PC-9 (cell line): ENCODE results near the gene ZBTB21. TPM values are rescaled to one million over a fixed set of nuclear protein-coding genes. Genes with fewer than 3 reads are reported as not detected.

Source experiments
- BruUV-seq: library from RNA; stranded (reverse); fragments of 400-500 nt; replicated peaks from 2 replicates; lab custom pipeline; 2021; lab: Mats Ljungman, UMichigan
- CTCF ChIA-PET: fragments of 300-600 bp; sonication (Branson Sonifier 250); formaldehyde crosslinking; loops from one replicate; lab custom pipeline; 2022; ENCODE audit warnings: antibody characterized with exemption; lab: Charles Lee
- POLR2A ChIA-PET: fragments of 300-600 bp; sonication (Branson Sonifier 250); formaldehyde crosslinking; loops from one replicate; lab custom pipeline; 2022; ENCODE audit warnings: antibody characterized with exemption; ENCODE audit not compliant: unreplicated experiment; lab: Charles Lee
- DNase-seq, 2 experiments: peaks; one replicate each; pipeline versions ENCODE4 v3.0.0 to v3.0.0-alpha.2; 2015 to 2022; ENCODE audit warnings: mixed read lengths in 1 of 2
- H2AFZ ChIP-seq: fragments of 200-600 bp; sonication (generic); 2 replicates; pipeline ENCODE4 v1.8.1; 2017; ENCODE audit warnings: antibody characterized with exemption
- H3F3A ChIP-seq: fragments of 200-600 bp; sonication (generic); 2 replicates; pipeline ENCODE4 v1.8.1; 2017; ENCODE audit warnings: antibody characterized with exemption, mild to moderate bottlenecking, low read depth; ENCODE audit not compliant: insufficient read depth
- H3K27ac ChIP-seq: fragments of 200-600 bp; sonication (generic); 2 replicates; pipeline ENCODE4 v1.6.1; 2016; ENCODE audit warnings: mixed run types
- H3K27me3 ChIP-seq: fragments of 200-600 bp; sonication (generic); 2 replicates; pipeline ENCODE4 v1.6.1; 2016; ENCODE audit warnings: low read depth, mixed run types; ENCODE audit not compliant: insufficient read depth
- H3K36me3 ChIP-seq: fragments of 200-600 bp; sonication (generic); 2 replicates; pipeline ENCODE4 v1.6.1; 2016; ENCODE audit warnings: low read depth, mixed run types
- H3K4me1 ChIP-seq: fragments of 200-600 bp; sonication (generic); replicated peaks from 2 replicates; pipeline ENCODE4 v1.6.1; 2016; ENCODE audit warnings: mixed run types; ENCODE audit not compliant: insufficient read depth
- H3K4me2 ChIP-seq: fragments of 200-600 bp; sonication (generic); 2 replicates; pipeline ENCODE4 v1.6.1; 2017; ENCODE audit warnings: mixed run types
- H3K4me3 ChIP-seq: fragments of 200-600 bp; sonication (generic); 2 replicates; pipeline ENCODE4 v1.6.1; 2016; ENCODE audit warnings: mixed run types
- H3K79me2 ChIP-seq: fragments of 200-600 bp; sonication (generic); 2 replicates; pipeline ENCODE4 v1.6.1; 2017; ENCODE audit warnings: low read depth, mixed run types
- H3K9me2 ChIP-seq: fragments of 200-600 bp; sonication (generic); 2 replicates; pipeline ENCODE4 v1.8.1; 2017; ENCODE audit warnings: mild to moderate bottlenecking; ENCODE audit not compliant: insufficient read depth
- H3K9me3 ChIP-seq: fragments of 200-600 bp; sonication (generic); 2 replicates; pipeline ENCODE4 v1.8.1; 2016; ENCODE audit warnings: low read depth; ENCODE audit not compliant: insufficient read depth
- H4K20me1 ChIP-seq: fragments of 200-600 bp; sonication (generic); 2 replicates; pipeline ENCODE4 v1.8.1; 2017; ENCODE audit not compliant: insufficient read depth
- CTCF ChIP-seq: fragments of 200-600 bp; sonication (generic); conservative IDR thresholded peaks from 2 replicates; pipeline ENCODE4 v1.6.1; 2017; ENCODE audit warnings: mixed run types, antibody characterized with exemption, mild to moderate bottlenecking, moderate library complexity
- EZH2 ChIP-seq: fragments of 200-600 bp; sonication (generic); IDR thresholded peaks from 2 replicates; pipeline ENCODE4 v1.8.0; 2017; ENCODE audit warnings: antibody characterized with exemption, low read depth
- intact Hi-C: fragments of 100-400 bp; cut with micrococcal nuclease; formaldehyde crosslinking; loops from one replicate; pipeline ENCODE4 v1.10.0; 2022; ENCODE audit not compliant: unreplicated experiment
- total RNA-seq: library from RNA; stranded (reverse); gene quantifications from 2 replicates; pipeline ENCODE4 v1.2.3, GENCODE V29; 2021

The ZBTB21 gene
- total RNA-seq, 1 experiment from 2014 or later, result 13.5 TPM

GRCh38 chr21:41939391-41939790, 70.8 kb downstream of the ZBTB21 start:
- ChIA-PET POLR2A (no interaction called here), CTCF (no interaction called here)
- Histone ChIP-seq H3K9me3 (no peaks in the 10 kb centered on the region), H3K27ac (no peak overlapping the region), H3K4me1 (no peaks in the 10 kb centered on the region), H2AFZ (no peak overlapping the region), H3F3A (no peaks in the 10 kb centered on the region), H3K4me3 (no peak overlapping the region), H3K36me3 (no peaks in the 10 kb centered on the region), H3K27me3 (no peaks in the 10 kb centered on the region), H3K79me2 (peaks cover 11% of the 10 kb centered on the region; the same call in 1 of the 2 replicates), H3K9me2 (no peaks in the 10 kb centered on the region), H3K4me2 (no peak overlapping the region), H4K20me1 (no peaks in the 10 kb centered on the region)
- DNase-seq, result no peak
- BruUV-seq, result no TSS peak
- intact Hi-C loops, result no loop called here
- no peak for TF ChIP-seq EZH2
- no peak for TF ChIP-seq CTCF

Other genes starting within 250 kb of the ZBTB21 start
- 30.1 and 39.3 TPM in 2 replicates for gene RIPK4, start 243.3 kb downstream of the ZBTB21 start, total RNA-seq
- gene PRDM15, start 131.0 kb downstream of the ZBTB21 start, total RNA-seq, result 8.8 and 8.9 TPM in 2 replicates
- 26.8 and 27.9 TPM in 2 replicates for gene C2CD2, start 56.3 kb downstream of the ZBTB21 start, total RNA-seq
- 0.25 TPM in 1 of 2 replicates, not detected in the other for gene UMODL1, start 61.0 kb upstream of the ZBTB21 start, total RNA-seq
- gene ABCG1, start 208.8 kb upstream of the ZBTB21 start, total RNA-seq, result 4.4 and 5.6 TPM in 2 replicates